ENCODE results near the gene TOP1.

The TOP1 gene

DNA sequence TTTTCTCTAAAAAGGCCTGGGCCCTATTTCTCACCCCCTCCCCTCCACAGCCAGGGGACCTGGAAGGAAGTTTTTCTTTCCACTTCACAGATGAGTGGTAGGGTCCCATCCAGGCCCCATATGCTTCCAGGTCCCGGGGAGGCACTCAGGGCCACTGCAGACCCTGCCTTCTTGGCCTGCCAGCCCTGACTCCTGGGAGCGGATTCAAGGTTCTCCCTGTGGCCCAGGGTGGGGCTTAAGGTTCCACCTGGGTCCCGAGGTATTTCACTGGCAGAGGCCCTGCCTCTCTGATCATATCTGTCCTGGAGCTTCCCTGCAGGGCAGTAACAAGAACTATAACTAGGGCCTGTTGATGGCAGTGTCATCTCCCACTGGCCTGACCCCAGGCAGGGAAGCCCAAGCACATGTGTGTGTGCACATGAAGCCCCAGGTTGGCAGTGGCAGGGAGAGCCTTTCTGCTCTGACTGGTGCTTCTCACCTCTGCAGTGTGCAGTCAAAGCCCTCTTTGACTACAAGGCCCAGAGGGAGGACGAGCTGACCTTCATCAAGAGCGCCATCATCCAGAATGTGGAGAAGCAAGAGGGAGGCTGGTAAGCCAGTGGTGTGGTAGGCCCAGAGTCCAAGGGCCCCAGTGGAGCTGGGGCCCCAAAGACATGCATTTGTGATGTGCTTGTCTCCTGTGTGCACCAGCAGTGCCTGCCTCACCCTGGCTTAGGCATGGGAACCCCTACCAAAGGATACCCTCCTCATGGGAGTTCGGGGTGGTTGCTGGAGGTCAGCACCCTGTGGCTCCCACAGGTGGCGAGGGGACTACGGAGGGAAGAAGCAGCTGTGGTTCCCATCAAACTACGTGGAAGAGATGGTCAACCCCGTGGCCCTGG, 139.9 kb downstream of the TOP1 start:
- DNase-seq (ENCODE audit: low spot score) = no peak

DNA sequence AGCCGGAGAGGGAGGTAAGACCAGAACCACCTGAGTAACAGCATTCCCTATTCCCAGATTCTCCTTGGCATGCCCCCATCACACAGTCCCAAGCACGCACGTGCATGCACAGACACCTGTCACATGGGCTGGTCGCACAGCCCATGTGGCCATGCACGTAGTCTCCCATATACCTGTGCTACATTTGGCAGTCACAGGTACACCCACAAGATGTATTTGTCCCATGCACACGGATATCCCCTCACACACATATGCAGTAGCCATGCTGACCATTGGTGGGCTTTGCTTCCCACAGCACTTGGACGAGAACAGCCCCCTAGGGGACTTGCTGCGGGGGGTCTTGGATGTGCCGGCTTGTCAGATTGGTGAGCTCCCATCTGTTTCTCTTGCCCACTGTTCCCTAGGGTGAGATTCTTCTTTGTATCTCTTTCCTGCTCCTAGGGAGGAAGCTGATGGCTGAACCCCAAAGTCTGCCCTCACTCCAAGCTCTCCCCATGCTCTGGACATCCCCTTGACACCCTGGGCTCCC, 140.6 kb downstream of the TOP1 start:
- DNase-seq (ENCODE audit: low spot score) = no peak

DNA sequence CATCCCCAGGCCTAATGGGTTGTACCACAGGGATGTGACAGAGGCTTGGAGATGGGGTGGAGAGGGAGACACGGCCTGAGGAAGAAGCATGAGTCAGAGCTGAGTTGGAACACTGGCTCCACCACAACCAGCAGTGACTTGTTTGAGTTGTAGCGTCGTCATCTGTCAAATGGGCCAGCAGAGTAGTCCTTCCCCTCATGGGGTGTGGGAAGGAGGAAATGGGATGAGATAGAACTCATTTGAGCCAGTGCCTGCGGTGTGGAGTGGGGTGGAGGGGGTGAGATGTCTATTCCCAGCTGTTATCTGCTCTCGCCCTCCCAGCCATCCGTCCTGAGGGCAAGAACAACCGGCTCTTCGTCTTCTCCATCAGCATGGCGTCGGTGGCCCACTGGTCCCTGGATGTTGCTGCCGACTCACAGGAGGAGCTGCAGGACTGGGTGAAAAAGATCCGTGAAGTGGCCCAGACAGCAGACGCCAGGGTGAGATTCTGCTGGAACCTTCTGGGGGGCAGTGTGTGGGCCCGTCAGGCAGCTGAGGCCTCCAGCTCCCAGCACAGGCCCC, 141.2 kb downstream of the TOP1 start:
- no peak for DNase-seq (ENCODE audit: low spot score)

DNA sequence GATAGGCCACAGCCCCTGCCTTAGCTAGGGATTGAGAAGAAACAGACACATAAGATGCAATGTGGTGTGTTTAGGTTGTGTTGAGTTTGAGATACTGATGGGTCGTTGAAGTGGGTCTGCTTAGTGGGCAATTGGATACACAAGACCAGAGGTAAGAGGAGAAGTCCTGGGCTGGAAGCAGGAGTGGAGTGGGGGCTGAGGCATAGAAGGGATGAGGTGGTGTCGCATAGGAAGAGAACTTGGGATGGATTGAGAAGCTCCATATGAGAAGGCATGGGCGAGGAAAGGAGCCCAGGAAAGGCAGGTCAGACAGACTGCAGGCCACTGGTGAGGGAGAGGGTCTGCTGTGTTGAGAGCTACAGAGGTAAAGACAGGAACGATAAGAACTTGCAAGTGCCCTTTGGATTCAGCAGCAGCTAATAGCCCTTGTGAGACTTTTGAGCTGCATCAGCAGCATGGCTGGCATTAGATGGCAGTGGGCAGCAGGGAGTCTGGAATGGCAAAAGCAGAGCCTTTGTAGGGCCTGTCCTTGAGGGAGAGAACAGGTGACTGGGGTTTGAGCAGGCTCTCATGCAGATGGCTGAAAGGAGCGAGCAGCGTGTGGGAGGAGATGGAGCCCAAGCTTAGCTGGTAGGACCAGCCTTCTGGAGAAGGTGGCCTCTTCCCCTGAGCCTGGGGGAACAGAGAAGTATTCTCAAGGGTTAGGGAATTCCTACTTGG, 141.9 kb downstream of the TOP1 start:
- DNase-seq (ENCODE audit: low spot score) = no peak

DNA sequence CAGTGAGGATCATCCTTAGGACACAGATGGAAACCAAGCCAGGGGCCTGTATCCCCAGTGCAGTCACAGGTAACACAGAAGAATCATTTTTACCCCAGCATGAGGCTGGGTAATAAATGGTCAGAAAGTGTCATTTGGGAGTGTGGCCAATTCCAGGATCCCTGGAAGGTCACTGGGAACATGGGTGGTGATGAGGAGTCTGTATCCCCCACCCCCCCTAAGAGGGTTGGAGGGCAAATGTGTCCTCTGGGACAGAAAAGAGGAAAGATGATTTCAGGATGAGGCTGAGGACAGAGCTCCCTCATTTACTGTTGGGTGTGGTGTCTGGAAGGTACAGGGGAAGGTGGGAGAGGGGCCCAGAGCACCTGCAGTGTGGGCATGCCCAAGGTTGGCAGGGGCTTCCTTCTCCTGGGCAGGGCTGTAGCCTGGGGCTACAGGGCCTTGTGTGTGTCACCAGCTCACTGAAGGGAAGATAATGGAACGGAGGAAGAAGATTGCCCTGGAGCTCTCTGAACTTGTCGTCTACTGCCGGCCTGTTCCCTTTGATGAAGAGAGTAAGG, 143.2 kb downstream of the TOP1 start:
- no peak for DNase-seq (ENCODE audit: low spot score)

DNA sequence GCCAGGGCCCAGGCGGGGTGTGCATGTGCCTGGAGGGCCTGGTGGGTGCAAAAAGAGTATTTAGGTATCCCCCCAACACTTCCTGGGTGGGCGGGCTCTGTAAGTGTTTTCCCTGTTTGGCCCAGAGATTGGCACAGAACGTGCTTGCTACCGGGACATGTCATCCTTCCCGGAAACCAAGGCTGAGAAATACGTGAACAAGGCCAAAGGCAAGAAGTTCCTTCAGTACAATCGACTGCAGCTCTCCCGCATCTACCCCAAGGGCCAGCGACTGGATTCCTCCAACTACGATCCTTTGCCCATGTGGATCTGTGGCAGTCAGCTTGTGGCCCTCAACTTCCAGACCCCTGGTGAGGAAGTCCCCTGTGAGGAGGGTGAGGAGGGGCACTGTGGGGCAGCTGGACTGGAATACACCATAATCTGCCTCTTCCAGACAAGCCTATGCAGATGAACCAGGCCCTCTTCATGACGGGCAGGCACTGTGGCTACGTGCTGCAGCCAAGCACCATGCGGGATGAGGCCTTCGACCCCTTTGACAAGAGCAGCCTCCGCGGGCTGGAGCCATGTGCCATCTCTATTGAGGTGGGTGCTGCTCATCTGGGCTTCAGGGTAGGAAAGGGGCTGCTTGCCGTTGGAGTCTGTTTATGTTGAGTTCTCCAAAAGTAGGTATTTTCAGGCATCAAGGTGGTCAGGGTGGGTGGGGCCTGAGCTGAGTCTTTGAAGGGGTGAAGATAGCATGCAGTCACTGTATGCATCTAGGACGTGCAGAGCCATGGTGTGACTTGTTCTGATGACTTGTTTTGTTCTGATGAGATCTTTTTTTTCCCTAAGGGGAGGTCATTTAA, 143.9 kb downstream of the TOP1 start:
- no peak for DNase-seq (ENCODE audit: low spot score)

DNA sequence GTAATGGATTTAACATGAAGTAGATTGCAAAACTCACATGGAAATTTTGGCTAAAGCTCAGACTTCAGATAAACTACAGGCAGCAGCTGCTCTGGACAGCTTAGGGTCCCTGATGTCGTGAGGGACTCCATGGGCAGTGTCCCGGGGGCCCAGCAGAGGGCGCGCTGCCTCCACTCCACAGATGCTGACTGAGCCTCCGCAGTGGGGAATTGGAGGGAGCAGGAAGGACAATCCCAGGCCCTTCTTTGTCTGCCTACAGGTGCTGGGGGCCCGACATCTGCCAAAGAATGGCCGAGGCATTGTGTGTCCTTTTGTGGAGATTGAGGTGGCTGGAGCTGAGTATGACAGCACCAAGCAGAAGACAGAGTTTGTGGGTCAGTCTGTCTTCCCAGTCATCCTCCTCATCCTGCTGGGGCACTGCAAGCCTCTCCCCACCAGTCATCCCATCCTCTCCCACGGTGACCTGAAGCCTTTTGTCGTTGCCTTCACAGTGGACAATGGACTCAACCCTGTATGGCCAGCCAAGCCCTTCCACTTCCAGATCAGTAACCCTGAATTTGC, 144.6 kb downstream of the TOP1 start:
- peak; percentile 62 for DNase-seq (ENCODE audit: low spot score)

DNA sequence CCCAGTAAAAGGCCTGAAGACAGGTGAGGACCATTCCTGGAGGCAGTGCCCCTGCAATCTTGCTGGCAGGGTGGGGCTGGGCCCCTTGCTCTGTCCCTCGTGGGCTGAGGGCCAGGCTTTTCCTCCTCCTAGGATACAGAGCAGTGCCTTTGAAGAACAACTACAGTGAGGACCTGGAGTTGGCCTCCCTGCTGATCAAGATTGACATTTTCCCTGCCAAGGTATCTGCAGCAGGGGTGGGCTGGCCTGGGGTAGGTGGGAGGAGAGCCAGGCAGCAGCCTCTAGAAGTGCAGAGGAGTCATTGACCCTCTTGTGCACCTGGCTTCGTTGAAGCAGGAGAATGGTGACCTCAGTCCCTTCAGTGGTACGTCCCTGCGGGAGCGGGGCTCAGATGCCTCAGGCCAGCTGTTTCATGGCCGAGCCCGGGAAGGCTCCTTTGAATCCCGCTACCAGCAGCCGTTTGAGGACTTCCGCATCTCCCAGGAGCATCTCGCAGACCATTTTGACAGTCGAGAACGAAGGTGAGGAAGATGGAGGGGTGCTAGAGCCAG, 145.2 kb downstream of the TOP1 start:
- no peak for DNase-seq (ENCODE audit: low spot score)
